Motor neuron (in vitro differentiated cells): Measurements from ENCODE around the gene NINJ1. TPM values are rescaled to one million over a fixed set of nuclear protein-coding genes. Genes with fewer than 3 reads are reported as not detected.

Experiments used
- ATAC-seq, 8 experiments: fragments of 200-7000 bp; cut with Tn5 transposase; replicated peaks in 6 of 8; 2 replicates each; pipeline ENCODE4 v1.8.0; 2021; ENCODE audit warnings: mild to moderate bottlenecking in 8 of 8, moderate library complexity in 8 of 8
- H3K27ac ChIP-seq, 2 donors: fragments of 250-450 bp; sonication (Bioruptor Pico); 2 replicates each; pipeline ENCODE4 v1.9.0; 2021; ENCODE audit warnings: antibody characterized with exemption in 2 of 2, mild to moderate bottlenecking in 2 of 2, moderate library complexity in 1 of 2
- H3K4me1 ChIP-seq, 2 donors: fragments of 250-450 bp; sonication (Bioruptor Pico); replicated peaks in 1 of 2; 2 replicates each; pipeline ENCODE4 v1.6.1; 2021; ENCODE audit warnings: antibody characterized with exemption in 2 of 2, mild to moderate bottlenecking in 2 of 2, moderate library complexity in 1 of 2
- H3K4me3 ChIP-seq, 5 donors: fragments of 250-450 bp; sonication (Bioruptor Pico); 2 replicates each; pipeline ENCODE4 v1.9.0; 2021; ENCODE audit warnings: antibody characterized with exemption in 5 of 5, mild to moderate bottlenecking in 5 of 5, moderate library complexity in 4 of 5
- WGBS, 10 experiments: fragments of 450-650 bp; shearing (Covaris generic); methylation state at CpG; one replicate each; pipeline ENCODE4 v1.0.0; 2022; 5-methylcytosine and 5-hydroxymethylcytosine counted together
- in situ Hi-C, 9 experiments: fragments of 400-800 bp; cut with MboI; loops; one replicate each; pipeline ENCODE4 v1.15.0; 2021; ENCODE audit warnings: low sequenced_read_pairs in 9 of 9, low pct_unique_long_range_greater_than_20kb in 2 of 9; ENCODE audit not compliant: unreplicated experiment in 9 of 9
- total RNA-seq, 8 experiments: library from RNA; unstranded; fragments of 300-600 nt; gene quantifications; 2 replicates each; pipeline versions ENCODE4 v1.2.3 to v1.2.4, GENCODE V29; 2022

NINJ1 gene
- total RNA-seq, 8 experiments from 2014 or later, result 12.2 to 59.1 (median 20.2) TPM

DNA sequence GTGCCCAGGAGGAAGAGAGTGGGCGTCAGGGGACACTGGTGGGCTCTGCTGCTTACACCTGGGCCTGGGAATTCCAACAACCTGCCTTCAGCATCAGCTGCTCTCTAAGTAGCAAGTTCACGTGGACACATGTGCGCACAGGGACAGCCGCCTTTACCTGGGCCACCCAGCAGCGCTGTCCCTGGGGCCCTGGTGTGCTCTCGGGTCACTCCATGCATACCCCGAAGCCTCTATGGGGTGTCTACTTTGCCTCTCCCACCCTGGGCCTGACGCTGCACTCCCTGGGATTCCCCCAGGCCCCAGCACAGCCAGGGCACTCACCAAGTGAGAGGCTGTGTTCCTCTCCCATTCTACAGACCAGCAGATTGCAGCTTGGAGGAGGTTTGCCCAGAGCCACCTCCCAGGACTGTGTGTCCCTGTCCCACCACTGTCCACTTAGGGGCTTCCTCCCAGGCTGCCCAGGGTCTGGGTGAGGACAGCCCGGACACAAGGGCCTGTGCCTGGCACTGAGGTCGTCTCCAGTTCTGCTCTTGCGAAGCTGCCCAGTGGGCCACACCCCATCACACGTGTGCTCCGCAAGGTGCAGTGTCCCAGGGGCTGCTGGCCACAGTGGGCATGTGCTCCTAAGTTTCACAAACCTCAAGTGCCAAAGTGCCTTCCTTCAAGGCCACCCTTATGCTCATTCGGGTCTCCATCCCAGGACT is 5.9 kb downstream of the NINJ1 start:
- Histone ChIP-seq H3K27ac (no peak overlapping the region), H3K4me3 (no peak overlapping the region), H3K4me1 (peaks cover 27 to 30% of the 10 kb centered on the region in 2 donors)
- WGBS, 10 experiments, result 81 to 100% (median 95%) methylated on average over 1 to 4 of the region's 14 CpGs; no CpG with 5 or more reads in 7 of the 10 experiments
- no peak for ATAC-seq
- in situ Hi-C loops, result no loop called here

DNA sequence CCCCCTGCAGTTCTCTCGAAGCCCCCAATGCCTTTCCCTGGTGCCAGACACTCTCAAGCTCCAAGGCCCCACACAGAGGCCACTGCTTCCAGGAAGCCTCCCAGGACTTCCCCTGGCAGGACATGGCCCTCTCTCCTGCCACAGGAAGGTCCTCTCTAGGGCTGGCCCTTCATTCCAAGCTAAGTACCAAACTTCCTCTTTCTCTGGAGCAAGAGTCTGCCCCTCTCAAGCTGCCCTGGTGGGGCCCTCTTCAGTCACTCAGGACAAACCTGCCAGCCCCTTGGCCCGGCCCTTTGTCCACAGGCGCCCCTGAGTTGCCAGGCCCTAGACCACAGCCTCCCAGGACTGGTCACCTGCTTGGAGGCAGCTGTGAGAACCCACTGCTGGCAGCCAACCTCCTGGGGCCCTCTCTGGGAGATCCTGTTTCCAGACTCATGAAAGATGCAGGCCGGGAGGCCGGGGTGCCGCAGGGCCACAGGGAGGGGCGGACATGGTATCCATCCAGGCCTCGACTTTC is 6.6 kb downstream of the NINJ1 start:
- in situ Hi-C loops, result no loop called here
- H3K4me1 ChIP-seq, result peaks cover 20 to 23% of the 10 kb centered on the region in 2 donors
- peak in 6 of 8 experiments; percentile 4 to 78 (median 72) for ATAC-seq
- H3K27ac ChIP-seq, result peak overlapping the region; percentile 26 to 66
- WGBS, 10 experiments, result 40 to 100% (median 74%) methylated on average over 1 to 3 of the region's 8 CpGs; no CpG with 5 or more reads in 4 of the 10 experiments
- no peak overlapping the region for H3K4me3 ChIP-seq

DNA sequence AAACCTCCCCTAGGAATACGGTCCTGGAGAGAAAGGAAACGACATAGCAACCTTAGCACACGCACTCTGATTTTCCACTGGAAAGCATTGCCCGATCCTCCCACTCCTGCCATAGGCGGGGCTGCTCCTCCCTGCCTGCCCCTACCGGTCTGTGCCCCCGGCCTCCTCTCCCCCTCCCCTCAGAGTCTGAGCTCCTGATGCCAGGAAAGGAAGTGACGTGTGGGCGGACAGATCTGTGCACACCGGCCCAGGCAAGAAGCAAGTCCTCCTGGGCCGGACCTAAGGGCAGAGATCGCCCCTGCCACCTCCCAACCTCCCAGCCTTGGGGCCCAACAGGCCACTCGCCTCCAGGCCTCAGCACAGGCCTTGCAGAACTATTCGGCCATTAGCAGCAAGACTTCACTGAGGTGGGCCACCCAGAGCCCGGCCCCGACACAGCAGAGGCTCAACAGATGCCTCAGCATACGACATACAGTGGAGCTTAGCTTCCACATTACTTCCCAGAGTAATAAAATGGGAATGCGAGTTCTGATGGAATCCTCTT is 7.2 kb downstream of the NINJ1 start:
- H3K27ac ChIP-seq, result peak overlapping the region; percentile 21 to 66
- peak in 6 of 8 experiments; percentile 14 to 79 (median 68) for ATAC-seq
- H3K4me1 ChIP-seq, result peaks cover 19% of the 10 kb centered on the region in 2 donors
- H3K4me3 ChIP-seq, result no peak overlapping the region
- 0 to 76% (median 55%) methylated on average over 1 to 3 of the region's 18 CpGs; no CpG with 5 or more reads in 6 of the 10 experiments for WGBS, 10 experiments
- in situ Hi-C loops, result no loop called here

DNA sequence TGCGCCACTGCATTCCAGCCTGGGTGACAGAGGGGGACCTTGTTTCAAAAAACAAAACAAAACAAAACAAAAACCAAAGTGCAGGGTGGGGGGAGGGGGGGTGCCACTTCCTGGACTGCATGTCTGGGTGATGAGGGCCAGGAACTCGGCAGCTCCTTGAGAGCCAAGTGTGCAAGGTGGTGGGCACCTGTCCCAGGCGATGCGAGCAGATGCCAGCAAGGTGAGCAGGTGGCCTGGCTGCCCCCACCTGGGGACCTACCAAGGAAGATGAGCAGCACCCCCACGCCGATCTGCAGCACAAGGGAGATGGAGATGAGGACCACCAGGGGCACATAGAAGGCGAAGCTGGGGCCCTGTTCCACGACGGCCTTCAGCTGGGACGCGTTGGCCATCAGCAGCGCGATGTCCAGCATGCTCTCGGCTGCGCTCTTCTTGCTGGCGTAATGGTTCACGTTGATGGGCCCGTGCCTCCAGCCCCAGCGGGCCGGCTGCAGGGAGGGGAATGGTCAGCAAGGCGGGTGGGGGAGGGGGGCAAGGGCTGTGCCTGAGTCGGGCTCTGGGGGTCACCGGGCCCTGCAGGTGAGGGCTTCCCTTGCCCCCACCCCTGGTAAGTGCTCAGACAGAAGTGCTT is 7.8 kb downstream of the NINJ1 start:
- WGBS, 10 experiments, result 94 to 100% (median 100%) methylated on average over 1 to 9 of the region's 23 CpGs; no CpG with 5 or more reads in 6 of the 10 experiments
- Histone ChIP-seq H3K4me3 (no peak overlapping the region), H3K4me1 (peaks cover 19% of the 10 kb centered on the region in 2 donors), H3K27ac (peak overlapping the region; percentile 21 to 66)
- in situ Hi-C loops, result no loop called here
- ATAC-seq, result peak in 1 of 8 experiments; percentile 0

DNA sequence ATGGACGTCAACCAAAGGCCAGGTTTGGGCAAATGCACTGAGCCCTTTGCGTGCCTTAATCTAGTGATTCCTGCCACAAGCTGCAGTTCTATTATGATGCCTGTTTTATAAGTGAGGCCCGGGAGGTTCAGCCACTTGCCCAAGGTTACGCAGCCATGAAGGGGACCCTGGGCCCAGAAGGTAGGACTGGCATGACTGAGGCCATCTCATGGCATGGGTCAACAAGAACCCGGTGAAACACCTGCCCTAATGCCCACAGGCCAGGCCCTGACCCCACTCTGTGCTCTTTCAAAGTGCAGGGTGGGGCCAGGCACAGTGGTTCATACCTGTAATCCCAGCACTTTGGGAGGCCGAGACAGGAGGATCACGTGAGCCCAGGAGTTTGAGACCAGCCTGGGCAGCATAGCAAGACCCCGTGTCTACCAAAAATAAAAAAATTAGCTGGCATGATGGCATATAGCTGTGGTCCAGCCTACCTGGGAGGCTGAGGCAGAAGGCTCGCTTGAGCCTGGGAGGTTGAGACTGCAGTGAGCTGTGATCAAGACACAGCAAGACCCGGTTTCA is 8.6 kb downstream of the NINJ1 start:
- no peak for ATAC-seq
- Histone ChIP-seq H3K4me3 (no peak overlapping the region), H3K4me1 (peaks cover 19% of the 10 kb centered on the region in 2 donors), H3K27ac (no peak overlapping the region)
- in situ Hi-C loops, result no loop called here
- 50 to 100% (median 96%) methylated on average over 2 to 9 of the region's 10 CpGs; no CpG with 5 or more reads in 2 of the 10 experiments for WGBS, 10 experiments

DNA sequence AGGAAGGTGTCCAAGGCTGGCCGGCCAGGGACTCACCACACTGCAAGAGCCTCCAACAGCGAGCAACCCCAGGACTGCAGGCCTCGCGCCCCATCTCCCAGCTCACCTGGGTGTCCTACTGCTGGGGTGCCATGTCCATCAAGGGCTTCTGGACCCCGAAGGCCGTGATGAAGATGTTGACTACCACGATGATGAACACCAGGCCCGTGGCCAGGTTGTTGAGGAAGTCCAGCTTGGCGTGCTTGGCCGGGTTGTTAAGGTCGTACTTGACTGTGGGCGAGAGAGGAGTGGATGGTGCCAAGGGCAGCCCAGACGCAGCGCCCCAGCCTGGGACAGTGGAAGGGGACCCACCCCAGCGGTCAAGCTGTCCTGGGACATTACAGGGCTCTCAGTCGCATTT is 9.3 kb downstream of the NINJ1 start:
- in situ Hi-C loops, result no loop called here
- WGBS, 10 experiments, result 80 to 90% (median 83%) methylated on average over 1 to 8 of the region's 16 CpGs; no CpG with 5 or more reads in 5 of the 10 experiments
- Histone ChIP-seq H3K27ac (no peak overlapping the region), H3K4me3 (no peak overlapping the region), H3K4me1 (peaks cover 19% of the 10 kb centered on the region in 2 donors)
- no peak for ATAC-seq

DNA sequence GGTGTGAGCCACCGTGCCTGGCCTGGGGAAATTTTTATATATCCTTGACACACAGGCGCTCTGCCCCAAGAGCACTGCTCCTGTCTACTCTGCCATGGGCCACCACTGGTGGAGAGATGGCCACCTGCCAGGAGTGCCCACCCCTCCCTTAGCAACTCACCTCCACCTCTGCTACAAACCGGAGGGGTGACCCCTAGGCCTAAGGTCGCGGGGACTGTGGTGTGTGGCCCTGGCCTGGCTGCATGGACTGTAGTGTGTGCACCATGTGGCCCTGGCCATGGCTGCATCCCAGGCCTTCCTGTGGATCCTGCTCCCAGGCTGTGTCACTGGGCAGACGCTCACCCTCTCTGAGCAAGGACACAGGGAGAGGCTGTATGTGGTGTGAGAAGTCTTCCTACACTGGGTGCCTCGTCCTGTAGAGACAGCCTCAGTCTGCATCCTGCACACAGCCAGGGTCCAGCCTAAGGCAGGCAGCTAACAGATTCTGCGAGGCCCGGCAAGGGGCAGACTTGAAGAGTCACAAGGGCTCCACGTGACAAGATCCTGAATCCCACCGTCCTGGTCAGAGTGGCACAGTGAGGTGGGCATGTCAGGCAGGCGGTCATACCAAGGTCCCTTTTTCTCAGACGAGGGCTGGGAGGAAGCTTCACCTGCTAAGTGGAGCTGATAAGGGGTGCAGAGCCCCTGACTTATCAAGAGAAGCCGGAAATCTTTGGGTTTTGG is 10.3 kb downstream of the NINJ1 start:
- 70 to 100% (median 91%) methylated on average over 1 to 4 of the region's 14 CpGs; no CpG with 5 or more reads in 1 of the 10 experiments for WGBS, 10 experiments
- Histone ChIP-seq H3K4me3 (no peak overlapping the region), H3K4me1 (peaks cover 19% of the 10 kb centered on the region in 2 donors), H3K27ac (no peak overlapping the region)
- in situ Hi-C loops, result no loop called here
- no peak for ATAC-seq

DNA sequence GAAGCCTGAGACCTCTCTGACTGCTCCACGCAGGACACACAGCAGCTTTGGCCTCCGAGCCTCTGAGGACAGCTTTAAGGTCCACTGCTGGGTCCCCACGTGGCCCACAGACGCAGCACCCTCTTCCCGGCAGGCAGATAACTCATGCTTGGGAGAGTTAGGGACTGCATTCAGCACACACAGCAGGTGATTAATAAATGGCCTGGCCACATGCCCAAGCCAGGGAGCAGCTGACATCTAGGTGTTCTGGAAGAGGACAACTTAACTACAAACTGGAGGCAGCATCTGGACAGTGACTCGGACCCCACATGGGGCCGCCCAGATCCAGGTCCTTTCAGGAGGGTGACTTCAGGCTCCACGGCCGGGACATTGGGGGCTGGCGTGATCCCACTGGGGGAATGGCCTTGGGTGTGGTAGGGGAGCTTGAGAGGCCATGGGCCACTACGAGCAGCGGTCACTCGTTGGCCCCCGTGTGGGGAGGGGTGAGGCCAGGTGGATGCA is 11.3 kb downstream of the NINJ1 start:
- no peak for ATAC-seq
- no peak overlapping the region for H3K4me3 ChIP-seq
- 60 to 94% (median 83%) methylated on average over 1 to 5 of the region's 14 CpGs; no CpG with 5 or more reads in 6 of the 10 experiments for WGBS, 10 experiments
- in situ Hi-C loops, result no loop called here
- H3K4me1 ChIP-seq, result peaks cover 17 to 19% of the 10 kb centered on the region in 2 donors
- H3K27ac ChIP-seq, result no peak overlapping the region

DNA sequence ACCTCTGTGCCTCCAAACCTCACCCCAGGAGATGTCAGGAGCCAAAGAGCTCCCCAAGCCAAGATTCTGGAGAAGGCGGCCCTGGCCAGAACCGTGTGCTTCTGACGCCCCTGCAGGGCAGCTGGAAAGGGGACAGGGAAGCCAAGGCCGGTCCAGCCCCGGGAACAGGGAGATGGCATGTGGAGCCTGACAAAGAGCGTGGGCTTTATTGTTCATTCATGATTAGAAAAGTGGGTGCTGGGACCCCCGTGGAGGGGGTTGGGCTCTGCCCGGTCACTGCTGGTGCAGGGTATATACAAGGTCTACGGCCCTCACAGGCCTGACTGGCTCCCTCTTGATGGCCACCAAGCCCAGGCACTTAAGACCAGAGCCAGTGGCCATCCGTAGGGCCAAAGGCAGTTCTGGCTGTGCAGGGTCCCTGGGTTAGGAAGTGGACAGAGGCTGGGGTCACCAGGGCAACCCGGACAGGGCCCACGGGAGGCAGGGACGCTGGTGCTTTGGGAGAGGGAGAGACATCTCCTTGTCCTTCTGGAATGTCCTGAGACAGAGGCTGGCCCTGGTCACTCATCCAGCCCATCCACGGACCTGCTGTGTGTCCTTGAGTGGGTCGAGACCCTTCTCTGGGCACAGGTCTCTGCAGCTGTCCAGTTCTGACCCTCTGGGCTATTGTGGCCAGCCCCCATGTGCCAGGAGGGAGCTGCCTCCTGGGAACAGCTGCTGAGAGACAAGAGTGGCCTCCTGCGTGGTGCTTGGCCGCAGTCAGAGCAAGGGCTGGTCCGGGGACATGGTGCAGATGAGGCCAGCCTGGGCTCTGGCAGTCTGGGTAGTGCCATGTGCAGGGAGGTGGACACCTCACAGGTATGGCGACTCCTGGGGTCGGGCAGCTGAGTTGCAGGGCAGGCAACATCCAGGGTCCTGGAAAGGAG is 12.5 kb downstream of the NINJ1 start:
- Histone ChIP-seq H3K27ac (no peak overlapping the region), H3K4me3 (no peak overlapping the region), H3K4me1 (peaks cover 6 to 7% of the 10 kb centered on the region in 2 donors)
- in situ Hi-C loops, result no loop called here
- no peak for ATAC-seq
- 33 to 87% (median 80%) methylated on average over 1 to 11 of the region's 20 CpGs; no CpG with 5 or more reads in 1 of the 10 experiments for WGBS, 10 experiments

DNA sequence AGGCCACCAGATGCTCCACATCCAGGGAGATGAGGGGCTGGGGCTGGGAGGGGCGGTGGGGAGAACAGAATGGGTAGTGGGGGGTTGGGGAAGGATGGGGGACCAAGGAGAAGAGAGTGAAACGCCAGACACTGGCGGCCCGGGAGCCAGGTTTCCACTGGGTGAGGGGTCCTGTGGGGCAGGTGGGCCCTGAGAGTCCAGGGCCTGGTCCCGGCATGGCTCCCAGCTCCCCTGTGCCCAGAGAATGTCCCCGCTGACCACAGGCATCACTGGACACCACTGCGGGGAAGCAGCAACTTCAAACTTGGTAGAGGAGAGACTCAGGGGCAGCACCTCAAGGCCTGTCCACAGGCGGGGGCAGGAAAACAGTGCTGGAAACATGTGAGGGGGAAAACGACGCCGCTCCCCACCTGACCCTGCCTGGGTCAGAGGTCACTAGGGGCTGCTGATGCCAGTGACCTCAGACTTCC is 13.2 kb downstream of the NINJ1 start:
- no peak for ATAC-seq
- H3K4me3 ChIP-seq, result no peak overlapping the region
- 60% methylated on average over 2 of the region's 11 CpGs; no CpG with 5 or more reads in 9 of the 10 experiments for WGBS, 10 experiments
- H3K27ac ChIP-seq, result no peak overlapping the region
- in situ Hi-C loops, result no loop called here
- peaks cover 2 to 7% of the 10 kb centered on the region in 2 donors for H3K4me1 ChIP-seq

DNA sequence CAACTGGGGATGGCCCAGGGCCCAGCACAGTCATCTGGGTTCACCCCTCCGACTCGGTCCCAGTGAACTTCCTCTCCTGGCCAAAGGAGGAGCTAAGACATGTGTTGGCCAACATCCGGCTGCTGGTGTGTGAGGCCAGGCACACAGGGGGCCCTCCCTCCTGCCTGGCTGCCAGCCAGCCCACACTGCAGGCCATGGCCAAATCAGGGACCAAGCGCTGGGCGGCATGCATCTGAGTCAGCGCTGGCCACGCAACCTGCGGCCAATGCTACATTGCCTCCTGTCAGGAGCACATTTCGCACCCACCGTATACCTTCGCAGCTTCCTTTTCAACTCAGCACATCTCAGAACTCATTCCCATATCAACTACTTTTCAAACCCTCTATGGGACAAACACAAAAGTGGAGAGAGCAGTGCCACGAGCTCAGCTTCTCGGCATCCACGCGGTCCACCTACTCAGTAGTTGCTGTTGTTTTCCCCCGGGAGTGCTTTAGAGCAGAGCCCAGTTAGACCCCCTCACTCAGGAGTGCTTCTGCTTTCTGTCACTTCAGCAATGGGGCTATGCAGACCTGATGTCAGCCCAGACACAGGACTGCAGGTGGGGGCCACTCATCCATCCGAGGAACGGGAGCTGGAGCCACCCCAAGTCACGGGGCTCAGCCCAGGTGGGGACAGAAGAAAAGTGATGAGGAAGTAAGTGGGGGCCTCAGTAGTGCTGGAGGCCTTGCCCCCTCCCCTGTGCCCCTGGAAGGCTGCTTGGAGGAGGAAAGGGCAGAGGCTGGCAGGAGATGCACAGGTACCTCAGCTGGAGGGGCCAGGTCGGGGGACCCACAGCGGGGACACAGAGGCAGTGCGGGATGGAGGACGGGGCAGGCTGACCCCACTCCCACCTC is 13.9 kb downstream of the NINJ1 start:
- Histone ChIP-seq H3K4me1 (peaks cover 0 to 7% of the 10 kb centered on the region in 2 donors), H3K27ac (no peak overlapping the region), H3K4me3 (no peak overlapping the region)
- WGBS, 10 experiments, result 30 to 100% (median 85%) methylated on average over 1 to 14 of the region's 23 CpGs; no CpG with 5 or more reads in 4 of the 10 experiments
- ATAC-seq, result peak; percentile 16 to 92 (median 56)
- in situ Hi-C loops, result no loop called here
